Measurements from ENCODE around the gene RANBP3.

DNA sequence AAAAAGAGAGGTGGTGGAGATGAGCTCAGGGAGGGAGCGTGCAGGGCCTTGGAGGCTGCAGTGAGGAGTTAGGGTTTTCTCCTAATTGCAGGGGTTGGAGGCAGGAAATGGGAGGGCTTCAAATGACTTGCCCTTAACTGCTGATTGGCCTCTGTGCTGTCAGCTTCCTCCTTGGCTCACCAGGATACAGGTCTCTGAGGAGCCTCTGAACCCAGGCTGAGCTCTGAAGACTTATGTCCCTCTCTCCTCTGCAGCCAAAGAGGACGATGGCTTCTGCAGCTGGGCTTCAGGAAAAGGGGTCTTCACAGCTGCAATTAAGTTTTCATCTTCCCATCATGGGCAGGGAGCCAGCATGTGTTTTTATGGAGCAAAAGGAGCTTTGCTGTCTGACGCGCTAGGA, 6.7 kb upstream of the RANBP3 start:
- TF ChIP-seq, protein P1, sequence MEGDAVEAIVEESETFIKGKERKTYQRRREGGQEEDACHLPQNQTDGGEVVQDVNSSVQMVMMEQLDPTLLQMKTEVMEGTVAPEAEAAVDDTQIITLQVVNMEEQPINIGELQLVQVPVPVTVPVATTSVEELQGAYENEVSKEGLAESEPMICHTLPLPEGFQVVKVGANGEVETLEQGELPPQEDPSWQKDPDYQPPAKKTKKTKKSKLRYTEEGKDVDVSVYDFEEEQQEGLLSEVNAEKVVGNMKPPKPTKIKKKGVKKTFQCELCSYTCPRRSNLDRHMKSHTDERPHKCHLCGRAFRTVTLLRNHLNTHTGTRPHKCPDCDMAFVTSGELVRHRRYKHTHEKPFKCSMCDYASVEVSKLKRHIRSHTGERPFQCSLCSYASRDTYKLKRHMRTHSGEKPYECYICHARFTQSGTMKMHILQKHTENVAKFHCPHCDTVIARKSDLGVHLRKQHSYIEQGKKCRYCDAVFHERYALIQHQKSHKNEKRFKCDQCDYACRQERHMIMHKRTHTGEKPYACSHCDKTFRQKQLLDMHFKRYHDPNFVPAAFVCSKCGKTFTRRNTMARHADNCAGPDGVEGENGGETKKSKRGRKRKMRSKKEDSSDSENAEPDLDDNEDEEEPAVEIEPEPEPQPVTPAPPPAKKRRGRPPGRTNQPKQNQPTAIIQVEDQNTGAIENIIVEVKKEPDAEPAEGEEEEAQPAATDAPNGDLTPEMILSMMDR (IDR thresholded peaks at IDR 0.05), result no peak
- no peak for TF ChIP-seq POLR2A (IDR thresholded peaks at IDR 0.05)
